ENCODE measurements around the gene UCK2. TPM values are rescaled to one million over a fixed set of nuclear protein-coding genes. Genes with fewer than 3 reads are reported as not detected.

Gene UCK2
- total RNA-seq (2021; fragmentation: NEBNext Ultra II Directional; extraction: Animal tissue kit (Norgen Biotek cat#: 25700)) (102 and 103 TPM in 2 replicates), polyA plus RNA-seq (2011; rRNA removed) (105 and 109 TPM in 2 replicates), polyA minus RNA-seq (2011; rRNA and poly(A)+ RNA removed) (124 and 144 TPM in 2 replicates)
- polyA plus RNA-seq (2011; cell fraction: cytosol; rRNA removed): 93.3 TPM
- polyA plus RNA-seq (2011; cell fraction: nucleus; rRNA removed): 78.4 TPM
- 77.5 to 83.9 TPM (median 80.6 TPM) in 4 replicates for polyA plus RNA-seq (2012, experiment 1 of 2)
- 67.8 TPM for polyA plus RNA-seq (2012, experiment 2 of 2)
- polyA plus RNA-seq (2013, experiment 1 of 2): 69.1 TPM
- polyA plus RNA-seq (2013, experiment 2 of 2): 71.6 TPM
- 73.4 TPM for polyA minus RNA-seq (2011; cell fraction: cytosol; rRNA and poly(A)+ RNA removed)
- polyA minus RNA-seq (2011; cell fraction: nucleus; rRNA and poly(A)+ RNA removed): 64.7 TPM
- long read RNA-seq, experiment 1, full-length matches to known transcripts: 48 of 74 reads
- long read RNA-seq, experiment 1, partial matches to known transcripts: 8 of 74 reads
- long read RNA-seq, experiment 1, other reads (novel, unspliced or antisense): 18 of 74 reads
- long read RNA-seq, experiment 2, transcript UCK2-201 (7 exons, 1,375 nt): major isoform, 9 of 15 reads
- long read RNA-seq, experiment 2, partial matches to known transcripts: 0 of 15 reads
- long read RNA-seq, experiment 2, other reads (novel, unspliced or antisense): 6 of 15 reads

DNA sequence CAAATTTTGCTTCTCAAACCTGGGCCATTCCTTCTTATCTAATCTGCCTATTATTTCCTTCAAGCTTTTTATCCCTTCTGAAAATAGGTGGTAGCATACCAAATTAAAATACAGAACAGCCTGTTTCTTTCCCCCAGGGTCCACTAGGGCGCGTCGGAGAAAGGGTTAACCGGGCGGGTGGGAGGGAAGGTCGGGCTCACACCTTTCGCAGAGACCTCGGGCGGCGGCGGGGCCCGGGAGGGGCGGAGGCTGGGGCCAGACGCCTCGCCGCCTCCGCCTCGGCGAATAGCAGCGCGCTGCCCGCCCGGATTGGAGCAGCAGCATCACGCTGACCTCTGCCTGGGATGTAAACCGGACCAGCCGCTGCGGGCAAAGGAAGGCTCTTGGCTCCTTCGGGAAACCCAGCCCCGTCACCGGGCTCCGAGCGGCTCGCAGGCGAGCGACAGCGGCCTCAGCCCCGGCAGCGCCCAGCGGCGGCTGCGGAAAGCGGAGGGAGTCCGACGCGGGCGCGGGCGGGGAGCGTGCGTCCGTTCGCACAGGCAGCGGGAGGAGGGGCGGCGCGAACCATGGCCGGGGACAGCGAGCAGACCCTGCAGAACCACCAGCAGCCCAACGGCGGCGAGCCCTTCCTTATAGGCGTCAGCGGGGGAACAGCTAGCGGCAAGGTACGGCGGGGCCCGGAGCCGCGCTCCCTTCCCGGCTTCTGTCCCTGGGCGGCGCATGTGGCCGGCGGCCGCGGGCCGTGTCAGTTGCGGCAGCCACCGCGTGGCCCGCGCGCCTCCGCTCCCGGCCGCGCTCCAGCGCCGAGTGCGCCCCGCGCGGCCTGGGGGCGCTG, at the start of gene UCK2:
Gene UCK2 (plus strand): TSS at position 347 of the 835 bp plus-strand sequence. CDS start 220 bp downstream, at position 567.
- no peaks in the 10 kb centered on the region; the same call in 1 of the 2 replicates for H3K79me1 ChIP-seq (ENCODE audit: low read depth, low read length)
- H3K14ac ChIP-seq (ENCODE audit: insufficient read length): no peak within 1 kb of the TSS
- DNase-seq (ENCODE audit: low read depth in 1 of 2, low spot score in 2 of 2) (peak; percentile 56 to 89), FAIRE-seq (no peak)
- H3K4ac ChIP-seq (replicated peaks; ENCODE audit: insufficient read length, low read depth, low read length): no peak within 1 kb of the TSS
- H2AFZ ChIP-seq (ENCODE audit: low read length): peak within 1 kb of the TSS; percentile 98
- H3K4me2 ChIP-seq (ENCODE audit: insufficient read depth in 1 of 2, low read depth in 2 of 2, low read length in 2 of 2): peak within 1 kb of the TSS; percentile 80 to 81
- H4K91ac ChIP-seq (replicated peaks; ENCODE audit: insufficient read length, low read length): peak within 1 kb of the TSS; percentile 45
- peak within 1 kb of the TSS; percentile 97 for H3K18ac ChIP-seq (ENCODE audit: extremely low read depth, low read length)
- CTCF ChIA-PET (ENCODE audit: partially characterized antibody): interaction anchor here (1.3 to 1.9 kb wide), 3 partner anchors 9 to 85 kb away, joined by 4 read pairs; no protein-coding TSS in a partner anchor
- H4K20me1 ChIP-seq (replicated peaks in 1 of 2; ENCODE audit: control insufficient read depth in 1 of 2, insufficient read depth in 2 of 2, low read length in 2 of 2): peaks cover 6 to 7% of the 10 kb centered on the region in 2 experiments
- peak within 1 kb of the TSS; percentile 80 for H3K56ac ChIP-seq (replicated peaks; ENCODE audit: insufficient read length, low read depth, low read length)
- H3K23me2 ChIP-seq (ENCODE audit: low read depth, low read length): peaks cover 4% of the 10 kb centered on the region; the same call in 1 of the 2 replicates
- no peak within 1 kb of the TSS for H3K23ac ChIP-seq (ENCODE audit: insufficient read length)
- H2BK120ac ChIP-seq (replicated peaks; ENCODE audit: low read depth, low read length): no peak within 1 kb of the TSS
- 1% methylated on average over 35 of the region's 94 CpGs; no CpG with 5 or more reads in 1 of the 2 experiments for WGBS, 2 experiments (ENCODE audit: extremely low coverage in 1 of 2, insufficient coverage in 1 of 2, insufficient read length in 1 of 2, insufficient replicate concordance in 2 of 2, low coverage in 1 of 2, low lambda C conversion rate in 2 of 2, missing lambda C conversion rate in 1 of 2)
- H3K9me3 ChIP-seq (ENCODE audit: insufficient read depth in 2 of 2, low read depth in 1 of 2, low read length in 1 of 2): no peaks in the 10 kb centered on the region
- peaks cover 1 to 7% (median 6%) of the 10 kb centered on the region in 4 experiments; a peak in 5 of 7 replicates for H3K4me1 ChIP-seq (replicated peaks in 1 of 4; ENCODE audit: control insufficient read depth in 3 of 4, insufficient read depth in 4 of 4, low read length in 3 of 4)
- no peaks in the 10 kb centered on the region for H3K36me3 ChIP-seq (ENCODE audit: control insufficient read depth in 2 of 4, insufficient read depth in 4 of 4, low read length in 3 of 4)
- peak within 1 kb of the TSS; percentile 89 to 99 (median 97) for H3K4me3 ChIP-seq (ENCODE audit: extremely low read depth in 1 of 4, insufficient read depth in 2 of 4, low read depth in 3 of 4, low read length in 4 of 4)
- POLR2A ChIA-PET (ENCODE audit: partially characterized antibody): interaction anchor here (0.6 to 7.3 kb wide), 10 partner anchors 11 to 451 kb away, joined by 3 to 114 read pairs (median 6); partner anchors contain the start of gene MGST3
- H2BK5ac ChIP-seq (ENCODE audit: low read depth, low read length): peak within 1 kb of the TSS; percentile 69
- H4K8ac ChIP-seq (ENCODE audit: extremely low read depth, insufficient read depth, low read length): peak within 1 kb of the TSS; percentile 96
- H3K27me3 ChIP-seq (replicated peaks in 1 of 4; ENCODE audit: control insufficient read depth in 3 of 4, extremely low read depth in 1 of 4, insufficient read depth in 3 of 4, low read length in 3 of 4): no peaks in the 10 kb centered on the region
- no peak within 1 kb of the TSS for H2BK20ac ChIP-seq (ENCODE audit: low read length)
- no peak within 1 kb of the TSS for H2BK15ac ChIP-seq (ENCODE audit: low read length)
- peaks cover 32 to 45% of the 10 kb centered on the region in 2 experiments for H3K79me2 ChIP-seq (ENCODE audit: control insufficient read depth in 1 of 2, insufficient read depth in 2 of 2, low read length in 2 of 2)
- no peak within 1 kb of the TSS for H2BK12ac ChIP-seq (ENCODE audit: low read depth, low read length)
- peak within 1 kb of the TSS; percentile 88 for H3K27ac ChIP-seq (ENCODE audit: low read depth, low read length)
- H3K9ac ChIP-seq (replicated peaks in 1 of 4; ENCODE audit: extremely low read depth in 1 of 4, low read depth in 3 of 4, low read length in 3 of 4): peak within 1 kb of the TSS; percentile 95 to 96 (median 96)
- H4K5ac ChIP-seq (ENCODE audit: insufficient read length, low read depth, low read length): peak within 1 kb of the TSS; percentile 85
- no peak within 1 kb of the TSS for H2AK5ac ChIP-seq (ENCODE audit: low read depth, low read length)
- peak; percentile 88 for TF ChIP-seq TAF1 (IDR thresholded peaks at IDR 0.05; ENCODE audit: low read depth, low read length)
- no peak for TF ChIP-seq CBX5 (IDR thresholded peaks at IDR 0.05; ENCODE audit: low read depth, low read length)
- no peak for TF ChIP-seq NANOG (IDR thresholded peaks at IDR 0.05; ENCODE audit: insufficient read depth, low read depth, low read length, poor library complexity, severe bottlenecking)
- TF ChIP-seq KDM5A (IDR thresholded peaks at IDR 0.05; ENCODE audit: low read length): no peak
- TF ChIP-seq RBBP5 (IDR thresholded peaks at IDR 0.05; ENCODE audit: borderline replicate concordance, low read depth, low read length): no peak; the same call in none of the 2 replicates
- no peak for TF ChIP-seq EP300 (IDR thresholded peaks at IDR 0.05; ENCODE audit: borderline replicate concordance in 1 of 2, low read depth in 2 of 2, low read length in 2 of 2)
- no peak for TF ChIP-seq SIX5 (IDR thresholded peaks at IDR 0.05; ENCODE audit: low read depth, low read length)

Measured in H1 (cell line).